NOMO-1 treated with dmso at 0.1 percent for 144 hours (cell line): ENCODE measurements around the gene FBXL13.
"Not testable (repeated sequence)": the region's sequence is repeated elsewhere in the genome, so short reads cannot be mapped to it uniquely, and the experiment has no call there.

Source experiments
- DNase-seq: peaks from one replicate; lab custom pipeline; 2025; ENCODE audit not compliant: unreplicated experiment; lab: John Stamatoyannopoulos, UW

FBXL13 gene

DNA sequence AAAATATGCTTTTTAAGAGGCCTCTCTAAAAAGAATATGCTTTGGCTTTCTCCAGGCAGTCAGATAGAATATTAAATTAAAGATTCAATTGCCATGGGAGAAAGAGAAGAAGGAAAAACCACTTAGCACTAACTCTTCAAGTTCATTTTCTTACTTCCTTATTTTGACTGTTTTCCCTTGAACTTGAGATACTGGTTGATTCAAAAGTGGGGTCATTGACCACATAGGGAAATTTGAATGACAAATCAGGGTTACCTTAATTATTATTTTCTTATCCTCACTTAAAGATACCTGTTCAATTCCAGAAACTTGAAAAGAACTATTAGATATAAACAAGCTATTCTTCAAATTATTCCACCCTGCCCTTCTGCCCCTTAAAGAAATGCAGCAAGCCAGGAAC, 298.4 kb downstream of the FBXL13 start:
- DNase-seq = not testable (repeated sequence)

DNA sequence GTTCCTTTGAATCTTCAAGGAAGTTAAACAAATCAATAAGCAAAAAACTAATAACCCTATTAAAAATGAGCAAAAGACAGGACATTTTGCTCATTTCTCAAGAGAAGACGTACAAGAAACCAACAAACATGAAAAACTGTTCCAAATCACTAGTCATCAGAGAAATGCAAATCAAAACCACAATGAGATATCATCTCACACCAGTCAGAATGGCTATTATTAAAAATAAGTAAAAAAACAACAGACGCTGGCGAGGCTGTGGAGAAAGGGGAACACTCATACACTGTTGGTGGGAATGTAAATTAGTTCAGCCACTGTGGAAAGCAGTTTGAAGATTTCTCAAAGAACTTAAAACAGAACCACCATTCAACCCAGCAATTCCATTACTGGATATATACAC, 304.1 kb downstream of the FBXL13 start:
- not testable (repeated sequence) for DNase-seq

DNA sequence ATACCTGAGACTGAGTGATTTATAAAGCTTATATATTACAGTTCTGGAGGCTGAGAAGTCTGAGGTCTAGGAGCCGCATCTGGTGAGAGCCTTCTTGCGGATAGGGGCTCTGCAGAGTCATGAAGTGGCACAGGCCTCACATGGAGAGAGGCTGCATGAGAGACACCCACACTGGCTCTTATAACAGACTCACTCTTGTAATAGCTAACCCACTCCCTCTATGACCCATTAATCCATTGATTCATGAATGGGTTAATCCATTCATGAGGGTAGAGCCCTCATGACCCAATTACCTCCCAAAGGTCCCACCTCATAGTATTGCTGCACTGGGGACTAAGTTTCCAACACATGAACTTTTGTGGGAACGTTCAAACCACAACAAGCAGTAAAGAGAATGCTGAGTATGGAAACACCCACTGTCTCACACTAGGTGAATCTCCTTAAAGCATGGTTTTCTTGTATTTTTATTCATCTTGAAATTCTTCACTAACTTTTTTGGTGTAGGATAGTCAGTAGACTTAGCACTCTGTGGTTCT, 304.9 kb downstream of the FBXL13 start:
- not testable (repeated sequence) for DNase-seq

DNA sequence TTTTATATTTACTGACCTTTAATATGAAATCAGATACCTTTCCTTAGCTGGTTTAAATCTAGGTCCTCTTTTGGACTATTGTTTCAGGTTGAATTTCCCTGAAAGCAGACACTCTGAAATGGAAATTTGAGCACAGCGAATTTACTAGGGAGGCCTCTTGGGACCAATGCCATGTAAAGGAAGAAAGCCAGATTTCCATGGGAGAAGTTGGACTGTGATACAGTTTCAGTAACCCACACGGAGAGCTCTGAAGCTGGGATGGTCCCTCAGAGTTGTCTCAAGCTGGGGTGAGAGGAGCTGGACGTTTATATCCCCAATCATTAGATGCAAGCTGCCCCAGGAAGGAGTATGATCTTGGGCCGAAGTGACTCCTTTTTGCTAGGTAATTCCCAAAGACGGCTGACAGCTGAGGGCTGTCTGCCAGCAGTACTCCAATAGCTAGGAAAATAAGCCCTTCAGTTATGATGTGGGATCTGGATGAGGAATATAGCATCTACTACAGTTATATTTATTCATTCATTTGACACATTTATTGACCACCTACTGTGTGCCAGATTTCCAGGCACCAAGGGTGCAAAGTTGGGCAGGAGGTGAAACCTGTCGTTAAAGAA, 311.2 kb downstream of the FBXL13 start:
- not testable (repeated sequence) for DNase-seq
